GM10248 (cell line): ENCODE data around the gene KIF19.

Source experiments
- CTCF ChIA-PET: fragments of 300-600 bp; sonication (Branson Sonifier 250); formaldehyde crosslinking; extraction: SDS; loops from one replicate; lab custom pipeline; 2021; ENCODE audit warnings: antibody characterized with exemption; lab: Yijun Ruan, JAX
- POLR2A ChIA-PET: fragments of 350-650 bp; sonication (Branson Sonifier 250); formaldehyde crosslinking; extraction: SDS; loops from one replicate; lab custom pipeline; 2020; ENCODE audit warnings: antibody characterized with exemption; lab: Yijun Ruan, JAX
- DNase-seq: peaks from one replicate; pipeline ENCODE4 v3.0.0; 2012; ENCODE audit errors: extremely low spot score
- CTCF ChIP-seq: IDR thresholded peaks from 2 replicates; pipeline ENCODE4 v1.5.1; 2012; ENCODE audit warnings: mild to moderate bottlenecking, low read depth; ENCODE audit errors: extremely low read depth, missing control alignments, control extremely low read depth

KIF19 gene

DNA sequence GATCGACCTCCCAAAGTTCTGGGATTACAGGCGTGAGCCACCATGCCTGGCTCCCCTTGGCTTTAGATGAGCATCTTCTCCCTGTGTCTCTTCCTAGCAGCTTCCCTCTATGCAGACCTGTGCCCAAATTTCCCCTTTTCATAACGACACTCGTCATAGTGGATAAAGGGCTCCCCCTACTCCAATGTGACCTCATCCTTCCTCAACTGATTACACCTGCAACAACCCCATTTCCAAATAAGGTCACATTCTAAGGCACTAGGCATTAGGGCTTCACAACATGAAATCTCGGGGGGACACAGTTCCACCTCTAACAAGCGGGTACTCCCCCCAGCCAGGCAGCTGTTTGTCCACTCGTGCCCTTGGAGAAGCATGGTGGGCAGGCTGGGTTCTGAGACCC, 10.3 kb downstream of the KIF19 start:
- CTCF ChIA-PET = interaction anchor here (0.9 to 4.1 kb wide), 3 partner anchors 28 to 255 kb away, joined by 3 to 18 read pairs (median 3); partner anchors contain the start of genes CD300LD and GPR142
- no peak for TF ChIP-seq CTCF
- POLR2A ChIA-PET = no interaction called here
- DNase-seq = no peak

DNA sequence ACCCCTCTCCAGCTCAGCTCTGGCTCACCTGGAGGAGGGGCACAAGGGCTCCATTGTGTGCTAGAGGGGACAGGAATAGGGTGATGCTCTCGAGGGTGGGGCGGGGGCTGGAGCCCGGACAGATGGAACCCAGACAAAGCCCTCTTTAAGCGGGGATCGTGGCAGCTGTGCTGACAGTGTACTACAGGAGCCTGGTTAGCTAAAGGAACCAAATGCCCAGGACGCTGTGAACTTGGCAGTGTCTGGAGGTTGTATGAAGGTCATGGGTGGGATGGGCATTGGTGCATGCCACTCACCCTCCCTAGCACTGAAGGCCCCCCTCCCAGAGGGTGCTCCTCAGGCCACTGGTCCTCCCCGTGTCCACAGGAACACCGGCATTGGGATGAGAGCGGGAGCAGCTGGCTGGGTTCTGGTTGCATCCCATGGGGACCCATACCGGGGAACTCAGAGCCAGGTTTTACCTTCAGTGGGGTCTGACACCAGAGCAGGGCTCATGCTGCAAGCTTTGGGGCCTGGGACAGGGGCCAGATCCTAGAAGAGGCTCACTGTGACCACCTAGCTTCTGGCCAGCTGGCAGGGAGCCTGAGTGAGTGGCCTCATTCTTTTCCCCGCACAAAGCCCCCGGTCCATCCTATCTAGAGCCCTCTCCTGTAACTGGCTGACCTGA, 11.9 kb downstream of the KIF19 start:
- ChIA-PET POLR2A (no interaction called here), CTCF (interaction anchor here (1.1 to 1.2 kb wide), 2 partner anchors 30 to 37 kb away, joined by 3 to 5 read pairs; no protein-coding TSS in a partner anchor)
- DNase-seq = no peak
- TF ChIP-seq CTCF = no peak

GRCh38 chr17:74339537-74340195, 13.6 kb downstream of the KIF19 start:
- POLR2A ChIA-PET = no interaction called here
- CTCF ChIA-PET = no interaction called here
- DNase-seq = no peak

DNA sequence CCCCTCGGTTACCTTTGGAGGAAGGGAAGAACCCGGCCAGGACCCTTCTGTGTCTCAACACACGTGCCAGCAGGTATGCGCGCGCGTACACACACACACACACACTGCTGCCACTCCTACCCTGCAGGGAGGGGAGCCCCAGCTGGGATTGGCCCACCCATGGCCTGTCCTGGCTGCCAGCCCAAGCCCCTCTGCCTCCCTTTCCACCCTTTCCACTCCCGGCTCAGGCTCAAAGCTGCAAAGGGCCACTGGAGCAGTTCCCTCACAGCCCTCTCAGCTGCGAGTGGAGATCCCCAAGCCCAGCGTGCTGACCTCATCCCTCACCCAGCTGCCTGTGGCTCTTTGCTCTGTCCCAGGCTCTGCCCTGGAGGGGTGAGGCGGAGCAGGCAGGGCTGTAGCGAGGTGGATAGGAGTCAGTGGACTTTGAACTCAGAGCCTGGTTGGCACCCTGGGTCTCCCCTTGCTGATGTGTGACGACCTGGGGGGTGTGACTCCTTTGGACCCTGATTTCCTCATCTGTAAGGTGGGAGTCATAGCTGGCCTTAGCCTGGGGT, 14.5 kb downstream of the KIF19 start:
- no peak for TF ChIP-seq CTCF
- ChIA-PET CTCF (no interaction called here), POLR2A (no interaction called here)
- no peak for DNase-seq

More at GRCh38 chr17:74339537-74340195, 13.6 kb downstream of the KIF19 start:
- no peak for TF ChIP-seq CTCF

DNA sequence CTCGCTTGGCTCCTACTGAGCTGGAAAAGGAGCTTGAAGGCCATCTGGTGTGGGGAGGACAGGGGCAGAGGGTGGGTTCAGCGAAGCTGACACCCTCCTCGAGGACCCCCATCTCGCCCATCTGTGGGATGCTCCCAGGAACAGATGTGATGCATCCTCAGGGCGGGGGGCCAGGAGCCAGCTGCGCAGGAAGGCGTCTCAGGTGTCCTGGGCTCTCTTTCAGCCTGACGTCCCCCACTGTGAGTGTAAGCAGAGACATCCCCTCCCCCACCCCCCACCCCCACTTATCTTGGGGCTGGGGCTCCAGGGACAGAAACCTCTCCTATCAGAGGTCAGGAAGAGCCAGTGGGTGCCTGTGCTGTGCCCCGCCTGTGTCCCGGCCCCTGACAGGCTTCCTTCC, 16.2 kb downstream of the KIF19 start:
- ChIA-PET POLR2A (no interaction called here), CTCF (no interaction called here)
- no peak for DNase-seq
- no peak for TF ChIP-seq CTCF

- ChIA-PET CTCF (no interaction called here), POLR2A (no interaction called here)
- DNase-seq = no peak
- TF ChIP-seq CTCF = no peak
These were observed 17.1 kb downstream of the KIF19 start for GRCh38 chr17:74343121-74343520.
